NCI-H2227 (cell line): ENCODE results near the gene EIF4G3.
A peak's percentile ranks its signal among the peaks of the same experiment; 100 is the strongest.
"Not testable (repeated sequence)": the region's sequence is repeated elsewhere in the genome, so short reads cannot be mapped to it uniquely, and the experiment has no call there.

Source experiments
- DNase-seq: peaks from one replicate; lab custom pipeline; 2025; ENCODE audit not compliant: unreplicated experiment; lab: John Stamatoyannopoulos, UW

Gene EIF4G3

DNA sequence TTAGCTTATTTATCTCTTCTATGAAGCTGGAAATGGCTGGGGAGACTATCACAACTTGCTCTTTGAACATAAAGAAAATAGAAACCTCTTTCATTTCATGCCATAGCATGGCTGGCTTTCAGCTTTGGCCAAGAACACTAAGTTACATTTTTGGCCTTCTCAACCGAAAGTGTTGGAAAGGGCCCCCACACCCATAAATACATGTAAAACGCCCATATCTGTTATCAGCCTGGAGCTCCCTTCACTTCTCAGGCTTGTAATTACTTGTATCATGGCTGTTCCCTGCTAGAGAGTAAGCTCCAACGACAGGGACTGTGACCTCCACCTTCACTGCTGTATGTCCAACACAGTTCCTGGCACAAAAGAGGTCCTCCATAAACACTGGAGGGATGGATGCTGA is 12.7 kb upstream of the EIF4G3 start:
- no peak for DNase-seq

DNA sequence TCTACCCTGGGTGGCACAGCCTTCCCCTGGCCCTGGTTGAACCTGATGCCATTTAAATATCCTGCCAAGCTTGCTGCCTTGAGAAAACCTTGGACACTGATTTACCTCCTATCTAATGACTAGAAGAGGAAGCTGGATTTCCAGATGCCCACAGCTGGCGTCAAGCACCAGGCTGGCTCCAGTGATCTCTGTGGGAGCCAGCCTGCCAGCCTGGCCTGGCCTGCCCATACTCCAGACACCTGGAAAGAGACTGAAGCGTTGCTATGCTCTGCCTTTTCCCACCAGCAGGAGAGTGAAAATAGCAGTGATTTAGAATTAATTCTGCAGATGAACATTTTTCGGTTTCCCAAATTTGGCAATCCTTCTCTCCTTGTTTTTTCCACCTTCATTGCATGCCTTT is 11.5 kb upstream of the EIF4G3 start:
- no peak for DNase-seq

DNA sequence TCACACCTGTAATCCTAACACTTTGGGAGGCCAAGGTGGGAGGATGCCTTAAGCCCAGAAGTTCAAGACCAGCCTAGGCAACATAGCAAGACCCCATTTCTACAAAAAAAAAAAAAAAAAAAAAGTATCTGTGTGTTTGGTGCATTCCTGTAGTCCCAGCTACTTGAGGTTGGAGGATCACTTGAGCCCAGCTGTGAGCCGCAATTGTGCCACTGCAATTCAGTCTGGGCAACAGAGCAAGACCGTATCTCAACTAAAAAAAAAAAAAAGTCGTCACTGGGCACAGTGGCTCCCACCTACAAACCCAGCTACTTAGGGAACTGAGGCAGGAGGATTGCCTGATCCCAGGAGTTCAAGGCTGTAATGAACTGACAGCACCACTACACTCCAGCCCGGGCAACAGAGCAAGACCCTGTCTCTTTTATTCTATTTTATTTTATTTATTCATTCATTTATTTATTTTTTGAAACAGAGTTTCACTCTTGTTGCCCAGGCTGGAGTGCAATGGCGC is 8.6 kb upstream of the EIF4G3 start:
- no peak for DNase-seq

DNA sequence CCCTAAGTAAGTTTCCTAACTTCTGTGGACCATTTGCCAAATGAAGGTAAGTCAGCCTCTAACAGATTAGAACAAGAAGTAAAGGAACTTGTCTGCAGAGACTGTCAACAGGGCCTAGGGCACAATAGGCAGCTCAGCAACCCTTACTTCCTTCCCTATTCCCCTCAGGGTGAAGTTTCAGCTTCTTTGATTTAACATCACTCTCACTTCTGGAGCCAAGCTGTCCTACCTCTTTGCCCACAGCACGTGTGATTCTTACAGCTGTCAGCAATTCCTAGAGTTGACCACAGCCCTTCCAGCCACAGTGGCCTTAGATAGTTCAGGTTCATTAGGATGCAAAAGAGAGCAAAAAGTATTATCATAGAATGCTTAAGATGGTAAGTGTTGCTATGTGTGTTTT is 7.6 kb upstream of the EIF4G3 start:
- DNase-seq = no peak

DNA sequence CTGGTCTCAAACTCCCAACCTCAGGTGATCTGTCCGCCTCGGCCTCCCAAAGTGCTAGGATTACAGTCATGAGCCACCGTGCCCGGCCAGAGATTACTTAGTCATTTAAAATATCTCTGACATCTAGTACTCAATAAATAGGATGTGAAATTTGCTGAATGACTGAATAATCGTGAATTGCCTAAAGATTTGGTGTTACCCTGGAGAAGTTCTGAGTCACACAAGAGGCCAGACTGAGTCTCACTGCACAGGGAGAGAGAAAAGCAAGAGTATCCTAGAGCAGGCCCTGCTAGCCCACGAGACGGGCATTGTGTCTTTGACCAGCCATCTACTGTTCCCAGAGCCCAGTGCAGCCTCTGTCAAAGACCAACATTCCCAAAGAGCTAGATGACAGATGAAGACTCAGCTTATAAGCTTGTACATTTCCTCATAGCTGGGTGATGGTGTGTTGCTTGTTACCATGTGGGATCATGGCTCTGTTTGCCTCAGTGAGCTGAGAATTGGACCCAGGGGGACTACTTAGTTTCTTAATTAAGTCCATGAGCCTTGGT is 5.6 kb upstream of the EIF4G3 start:
- DNase-seq = no peak

DNA sequence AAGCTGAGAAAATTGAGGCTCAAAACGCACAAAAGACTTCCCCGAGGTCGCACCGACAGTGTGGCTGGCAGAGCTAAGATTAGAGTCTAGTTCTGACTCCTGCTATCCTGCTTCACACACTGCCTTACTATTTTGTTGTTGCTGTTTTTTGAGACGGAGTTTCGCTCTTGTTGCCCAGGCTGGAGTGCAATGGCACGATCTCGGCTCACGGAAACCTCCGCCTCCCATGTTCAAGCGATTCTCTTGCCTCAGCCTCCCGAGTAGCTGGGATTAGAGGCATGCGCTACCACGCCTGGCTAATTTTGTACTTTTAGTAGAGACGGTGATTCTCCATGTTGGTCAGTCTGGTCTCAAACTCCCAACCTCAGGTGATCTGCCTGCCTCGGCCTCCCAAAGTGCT is 1.6 kb upstream of the EIF4G3 start:
- DNase-seq = not testable (repeated sequence)

DNA sequence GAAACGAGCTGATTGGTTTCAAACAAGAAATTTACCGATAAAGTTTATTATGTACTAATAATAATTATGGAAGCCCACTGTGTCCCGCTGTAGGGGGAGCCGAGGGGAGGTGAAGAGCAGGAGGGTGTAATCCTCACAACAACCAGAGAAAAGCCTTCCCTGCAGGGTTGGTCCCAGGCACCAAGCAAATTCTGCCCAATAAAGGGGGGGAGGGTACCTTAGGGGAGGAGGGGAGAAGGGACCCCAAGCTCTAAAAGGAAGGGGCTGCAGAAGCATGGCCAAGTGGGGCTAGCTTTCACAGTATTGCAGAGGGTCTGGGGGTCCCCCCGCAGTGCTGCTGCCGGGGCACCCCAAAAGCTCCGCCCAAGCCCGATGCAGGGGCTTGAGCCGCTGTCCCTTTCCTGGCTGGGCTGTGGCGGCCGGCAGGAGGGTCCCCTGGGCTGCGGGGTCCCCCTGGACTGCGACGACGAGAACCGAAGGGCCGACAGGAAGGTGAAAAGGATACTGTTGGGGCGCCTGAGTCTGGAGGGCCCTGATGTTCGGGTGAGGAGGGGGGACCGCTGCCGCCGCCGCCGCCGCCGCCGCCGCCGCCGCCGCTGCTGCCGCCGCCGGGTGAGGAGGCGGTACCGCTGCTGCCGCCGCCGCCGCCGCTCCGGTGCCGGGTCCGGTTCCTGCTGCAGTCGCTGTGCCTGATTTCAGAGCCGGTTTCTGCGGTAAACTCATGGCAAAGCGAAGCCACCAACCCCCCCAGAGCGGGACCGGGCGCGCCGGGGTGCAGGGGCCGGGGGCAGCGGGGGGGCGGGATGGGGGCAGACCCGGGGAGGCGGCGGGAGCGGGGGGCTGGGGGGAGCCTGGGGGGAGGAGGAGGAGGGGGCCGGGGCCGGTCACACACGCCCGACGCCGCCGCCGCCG is 771 bp downstream of the EIF4G3 start:
- peak; percentile 47 for DNase-seq

DNA sequence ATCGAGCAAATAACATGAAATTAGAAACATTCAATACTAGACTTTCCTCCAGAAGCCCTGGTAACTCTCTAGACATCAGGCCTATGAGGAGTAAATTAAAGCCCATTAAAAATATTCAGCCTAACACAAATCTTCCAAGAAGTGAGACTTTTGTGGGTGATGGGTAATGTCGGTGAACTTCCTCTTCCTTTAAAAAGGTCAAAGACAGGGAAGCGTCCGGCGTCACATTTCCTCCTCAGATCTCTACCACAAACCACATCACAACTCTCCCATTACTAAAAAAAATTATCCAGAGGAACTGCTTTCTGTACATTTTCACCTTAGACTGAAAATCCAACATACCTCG is 1.4 kb downstream of the EIF4G3 start:
- no peak for DNase-seq

DNA sequence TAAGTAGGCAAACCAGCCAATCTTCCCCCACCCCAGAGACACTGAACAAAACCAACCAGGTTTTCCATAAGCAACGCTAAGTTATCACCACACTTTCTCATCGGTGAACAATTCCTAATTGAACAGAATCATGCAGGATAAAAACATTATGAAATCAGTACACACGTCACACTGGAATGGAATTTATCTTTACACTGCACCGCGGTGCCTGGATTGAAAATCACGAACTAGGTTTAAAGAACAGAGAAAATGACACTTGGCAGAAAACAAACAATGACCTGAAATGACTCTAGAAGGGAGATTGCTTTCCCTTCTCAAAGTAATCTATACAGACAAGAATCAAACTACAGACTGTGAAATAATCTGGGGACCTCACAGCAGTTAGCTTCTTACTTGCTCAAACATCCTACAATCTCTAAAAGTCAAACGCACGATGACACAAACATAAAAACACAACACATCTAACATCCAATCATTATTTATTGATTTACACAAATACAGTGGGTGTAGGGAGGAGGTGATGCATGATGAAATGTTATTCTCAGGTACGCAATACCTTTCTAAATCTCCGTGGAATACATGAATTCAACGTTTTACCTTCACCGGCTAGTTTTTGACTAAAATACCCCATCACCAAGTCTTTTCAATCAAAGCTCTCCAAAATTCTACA is 1.9 kb downstream of the EIF4G3 start:
- no peak for DNase-seq

DNA sequence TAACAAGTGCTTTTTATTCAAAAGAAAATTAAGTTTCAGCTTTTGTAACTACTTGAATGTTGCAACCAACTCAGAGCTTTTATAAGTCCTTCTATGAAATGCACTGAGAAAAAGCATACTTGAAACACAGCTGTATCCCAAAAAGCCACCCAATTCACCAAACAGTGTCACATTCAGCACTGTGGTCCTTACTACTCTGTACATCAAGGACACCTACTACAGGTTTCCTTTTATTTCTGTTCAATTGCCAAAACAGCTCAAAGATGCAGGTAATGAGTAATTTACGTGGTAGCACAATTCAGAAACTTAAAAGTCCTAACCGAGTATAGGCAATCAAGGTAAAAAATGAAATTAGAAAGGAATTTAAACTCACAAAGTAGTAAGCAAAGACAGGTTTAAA is 2.5 kb downstream of the EIF4G3 start:
- DNase-seq = no peak

DNA sequence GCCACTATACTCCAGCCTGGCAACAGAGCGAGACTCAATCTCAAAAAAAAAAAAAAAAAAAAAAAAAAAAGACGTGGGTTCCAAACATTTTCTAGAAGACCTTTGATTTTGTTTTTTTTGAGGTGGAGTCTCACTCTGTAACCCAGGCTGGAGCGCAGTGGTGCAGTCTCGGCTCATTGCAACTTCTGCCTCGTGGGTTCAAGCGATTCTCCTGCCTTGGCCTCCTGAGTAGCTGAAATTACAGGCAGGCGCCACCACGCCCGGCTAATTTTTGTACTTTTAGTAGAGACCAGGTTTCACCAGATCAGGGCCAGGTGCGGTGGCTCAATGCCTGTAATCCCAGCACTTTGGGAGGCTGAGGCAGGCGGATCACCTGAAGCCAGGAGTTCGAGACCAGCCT is 3.6 kb downstream of the EIF4G3 start:
- DNase-seq = not testable (repeated sequence)

DNA sequence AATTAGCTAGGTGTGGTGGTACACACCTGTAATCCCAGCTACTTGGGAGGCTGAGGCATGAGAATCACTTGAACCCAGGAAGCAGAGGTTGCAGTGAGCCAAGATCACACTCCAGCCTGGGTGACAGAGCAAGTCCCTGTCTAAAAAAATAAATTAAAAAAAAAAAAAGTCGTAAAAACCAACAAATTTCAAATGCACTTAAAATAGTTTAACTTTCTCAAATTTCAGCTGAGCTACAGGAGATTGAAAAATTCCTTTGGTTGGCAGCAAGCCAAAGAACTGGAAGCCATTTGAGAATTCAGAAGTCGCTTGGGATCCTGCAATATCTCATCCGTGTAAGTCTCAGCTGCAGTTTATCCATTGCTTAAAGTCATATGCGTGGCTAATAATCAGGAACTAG is 5.9 kb downstream of the EIF4G3 start:
- peak; percentile 6 for DNase-seq

DNA sequence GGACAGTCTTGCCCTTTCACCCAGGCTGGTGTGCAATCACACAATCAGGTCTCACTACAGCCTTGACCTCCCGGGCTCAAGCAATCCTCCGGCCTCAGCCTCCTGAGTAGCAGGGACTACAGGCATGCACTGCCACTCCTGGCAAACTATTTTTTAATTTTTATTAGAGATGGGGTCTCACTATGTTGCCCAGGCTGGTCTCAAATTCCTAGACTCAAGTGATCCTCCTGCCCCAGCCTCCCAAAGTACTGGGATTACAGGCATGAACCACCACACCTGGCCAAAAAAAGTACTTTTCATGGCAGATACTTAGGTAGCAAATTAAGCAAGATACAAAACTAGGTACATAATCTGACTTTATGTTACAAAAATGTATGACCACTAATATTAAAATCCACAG is 8.3 kb downstream of the EIF4G3 start:
- no peak for DNase-seq

DNA sequence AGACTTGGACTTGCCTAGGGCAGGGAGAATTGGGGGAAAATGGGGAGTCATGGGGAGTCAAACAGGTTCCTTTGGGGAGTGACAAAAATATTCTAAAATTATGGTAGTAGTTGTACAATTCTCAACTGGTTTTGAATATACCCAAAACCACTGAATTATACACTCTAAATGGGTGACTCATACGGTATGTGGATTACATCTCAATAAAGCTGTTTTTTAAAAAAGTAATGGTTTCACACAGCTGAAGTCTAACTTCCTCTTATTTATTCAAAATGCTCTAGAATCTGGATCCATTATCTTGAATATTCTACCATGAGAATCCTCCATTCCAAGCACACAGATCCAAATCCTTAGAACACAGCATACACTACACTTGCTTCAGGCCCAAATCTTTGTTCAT is 11.1 kb downstream of the EIF4G3 start:
- DNase-seq = no peak

DNA sequence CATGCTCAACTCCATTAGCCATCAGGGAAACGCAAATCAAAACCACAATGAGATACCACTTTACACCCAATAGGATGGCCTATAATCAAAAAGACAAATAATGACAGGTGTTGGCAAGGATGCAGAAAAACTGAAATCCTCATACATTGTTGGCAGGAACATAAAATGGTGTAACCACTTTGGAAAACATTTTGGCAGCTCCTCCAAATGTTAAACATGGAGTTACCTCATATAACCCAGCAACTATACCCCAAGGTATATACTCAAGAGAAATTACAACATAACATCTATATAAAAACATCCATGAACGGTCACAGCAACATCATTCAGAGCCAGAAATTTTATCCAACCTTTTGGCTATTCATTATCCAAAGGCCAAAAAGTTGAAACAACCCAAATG is 11.6 kb downstream of the EIF4G3 start:
- no peak for DNase-seq

DNA sequence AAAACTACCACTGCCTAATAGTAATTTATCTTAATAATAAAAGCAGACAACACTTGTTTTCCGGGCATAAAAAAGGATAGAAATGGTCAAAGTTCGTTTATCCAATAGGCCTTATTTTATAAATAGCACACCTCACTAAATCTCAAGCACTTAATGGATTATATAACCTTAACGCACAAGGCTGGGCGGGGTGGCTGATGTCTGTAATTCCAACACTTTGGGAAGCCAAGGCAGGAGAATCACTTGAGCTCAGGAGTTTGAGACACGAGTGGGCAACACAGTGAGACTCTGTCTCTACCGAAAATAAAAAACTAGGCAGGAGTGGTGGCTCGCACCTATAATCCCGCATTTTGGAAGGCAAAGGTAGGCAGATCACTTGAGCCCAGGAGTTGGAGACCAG is 12.4 kb downstream of the EIF4G3 start:
- no peak for DNase-seq

DNA sequence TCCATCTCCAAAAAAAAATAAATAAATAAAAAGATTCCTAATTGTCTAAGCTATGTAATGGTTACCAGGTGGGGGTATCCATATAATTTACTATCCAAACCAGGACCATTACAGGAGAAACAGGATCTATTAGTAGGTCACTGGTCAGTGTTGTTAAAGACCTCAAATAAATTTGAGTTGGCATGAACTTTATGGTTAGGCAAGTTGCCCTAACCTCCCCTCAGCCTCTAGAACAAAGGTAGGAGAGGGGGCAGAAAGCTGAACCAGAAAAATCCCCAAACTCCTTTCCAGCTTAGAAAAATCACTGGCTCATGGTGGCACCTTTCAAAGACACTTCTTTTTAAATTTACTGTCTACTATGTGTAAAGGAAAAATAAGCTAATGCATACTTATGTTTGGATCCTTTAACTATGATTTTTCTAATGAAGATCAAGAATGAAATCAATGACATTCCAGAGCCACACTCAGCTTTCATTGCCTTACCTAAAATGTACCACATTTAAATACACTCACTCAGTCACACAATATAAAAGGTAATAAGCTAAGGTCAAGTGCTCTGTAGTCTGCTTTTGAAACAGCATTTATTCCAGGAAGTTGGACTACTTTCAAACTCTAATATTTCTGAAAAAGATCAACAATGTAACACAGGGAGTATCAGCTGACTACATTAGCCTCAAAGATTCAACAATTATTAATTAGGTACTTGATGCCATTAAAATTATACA is 13.8 kb downstream of the EIF4G3 start:
- DNase-seq = no peak

DNA sequence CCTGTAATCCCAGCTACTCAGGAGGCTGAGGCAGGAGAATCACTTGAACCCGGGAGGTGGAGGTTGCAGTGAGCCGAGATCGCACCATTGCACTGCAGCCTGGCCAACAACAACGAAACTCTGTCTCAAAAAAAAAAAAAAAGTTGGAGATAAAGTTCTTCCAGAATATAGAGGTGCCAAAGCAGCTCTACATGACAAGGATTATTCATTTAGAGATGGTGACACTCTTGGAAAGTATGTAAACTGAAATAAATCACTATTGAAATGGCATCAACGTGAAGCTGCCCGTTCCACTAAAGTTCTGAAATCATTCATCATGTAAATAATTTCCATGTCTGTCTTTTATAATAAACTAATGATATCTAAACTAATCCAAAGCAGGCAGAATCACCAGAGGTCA is 14.9 kb downstream of the EIF4G3 start:
- DNase-seq = no peak

DNA sequence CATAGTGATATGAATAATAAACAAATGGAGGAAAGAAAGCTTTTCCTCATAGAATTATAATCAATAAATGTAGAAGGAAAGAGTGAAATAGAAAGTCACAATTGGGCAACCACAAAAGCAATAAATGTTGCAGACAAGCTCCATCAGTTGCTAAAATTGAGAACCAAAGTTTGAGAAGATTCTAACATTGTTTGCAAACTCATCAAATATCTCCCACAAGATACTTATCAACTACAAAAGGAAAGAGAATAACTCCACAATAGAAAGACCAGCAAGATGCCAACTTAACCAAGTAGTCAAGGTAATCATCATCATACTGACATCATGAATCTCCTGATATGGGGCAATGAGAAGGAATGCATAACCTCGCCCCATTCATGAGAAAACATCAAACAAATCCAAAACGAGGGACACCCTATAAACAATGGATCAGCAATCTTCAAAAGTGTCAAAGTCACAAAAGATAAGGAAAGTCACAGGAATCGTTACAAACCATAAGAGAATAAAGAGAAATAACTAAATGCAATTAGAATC is 16.4 kb downstream of the EIF4G3 start:
- DNase-seq = no peak

DNA sequence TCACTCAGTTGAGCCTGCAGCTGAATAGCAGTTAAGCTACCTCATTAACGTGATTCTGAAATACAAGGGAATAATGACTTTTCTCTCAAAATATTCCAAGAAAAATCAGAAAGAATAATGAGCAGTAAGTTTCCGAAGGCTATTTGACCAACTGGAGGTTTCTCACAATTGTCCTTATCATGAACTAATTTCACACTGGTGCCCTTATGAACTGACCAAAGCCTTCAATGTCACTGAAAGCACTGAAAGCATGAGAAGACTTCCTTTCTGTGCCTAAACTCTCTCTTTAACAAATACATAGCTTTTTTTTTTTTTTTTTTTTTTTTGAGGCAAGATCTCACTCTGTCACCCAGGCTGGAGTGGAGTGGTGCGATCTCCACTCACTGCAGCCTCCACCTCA is 18.8 kb downstream of the EIF4G3 start:
- DNase-seq = no peak

DNA sequence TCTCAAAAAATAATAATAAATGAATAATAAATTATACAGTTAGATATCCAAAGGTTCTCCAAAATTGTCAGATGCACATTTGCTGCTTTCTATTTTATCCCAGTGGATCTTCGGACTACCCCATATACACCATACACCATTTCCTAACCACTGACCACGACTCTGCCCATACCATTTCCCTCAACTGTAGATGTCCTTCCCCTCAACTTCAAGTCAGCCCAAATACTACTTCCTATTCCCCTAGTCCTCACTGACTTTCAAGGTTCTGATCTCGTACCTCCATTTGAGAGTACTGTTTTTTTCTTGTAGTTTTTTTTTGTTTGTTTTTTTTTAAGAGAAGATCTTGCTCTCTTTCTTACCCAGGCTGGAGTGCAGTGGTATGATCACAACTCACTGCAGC is 19.6 kb downstream of the EIF4G3 start:
- DNase-seq = no peak
